Ovary (tissue), 3 donors: ENCODE data around the gene S100A1.

ENCODE experiments used
- CTCF ChIP-seq, 3 donors: fragments of 450-650 bp in 2 of 3; fragments of 200-600 bp in 1 of 3; IDR thresholded peaks; one replicate each; pipeline versions ENCODE4 v1.5.1 to v1.8.0; 2016 to 2022; ENCODE audit warnings: antibody characterized with exemption in 3 of 3, mild to moderate bottlenecking in 1 of 3
- EP300 ChIP-seq: sonication (generic); formaldehyde crosslinking; IDR thresholded peaks from one replicate; pipeline ENCODE4 v1.6.1; 2017; ENCODE audit warnings: antibody characterized with exemption
- donor health status: DM: no; HTN: no; CAD: no.

GRCh38 chr1:153610334-153610733, 17.9 kb upstream of the S100A1 start:
- TF ChIP-seq CTCF (IDR thresholded peaks at IDR 0.05) (no peak), EP300 (no peak)
